HG03097 (cell line): ENCODE measurements around the gene RASAL2.
"Not testable (repeated sequence)": the region's sequence is repeated elsewhere in the genome, so short reads cannot be mapped to it uniquely, and the experiment has no call there.

ENCODE experiments used
- ATAC-seq: cut with Tn5 transposase; IDR thresholded peaks from one replicate; pipeline ENCODE4 v1.9.1; 2021; ENCODE audit not compliant: unreplicated experiment, low FRiP score

The RASAL2 gene

DNA sequence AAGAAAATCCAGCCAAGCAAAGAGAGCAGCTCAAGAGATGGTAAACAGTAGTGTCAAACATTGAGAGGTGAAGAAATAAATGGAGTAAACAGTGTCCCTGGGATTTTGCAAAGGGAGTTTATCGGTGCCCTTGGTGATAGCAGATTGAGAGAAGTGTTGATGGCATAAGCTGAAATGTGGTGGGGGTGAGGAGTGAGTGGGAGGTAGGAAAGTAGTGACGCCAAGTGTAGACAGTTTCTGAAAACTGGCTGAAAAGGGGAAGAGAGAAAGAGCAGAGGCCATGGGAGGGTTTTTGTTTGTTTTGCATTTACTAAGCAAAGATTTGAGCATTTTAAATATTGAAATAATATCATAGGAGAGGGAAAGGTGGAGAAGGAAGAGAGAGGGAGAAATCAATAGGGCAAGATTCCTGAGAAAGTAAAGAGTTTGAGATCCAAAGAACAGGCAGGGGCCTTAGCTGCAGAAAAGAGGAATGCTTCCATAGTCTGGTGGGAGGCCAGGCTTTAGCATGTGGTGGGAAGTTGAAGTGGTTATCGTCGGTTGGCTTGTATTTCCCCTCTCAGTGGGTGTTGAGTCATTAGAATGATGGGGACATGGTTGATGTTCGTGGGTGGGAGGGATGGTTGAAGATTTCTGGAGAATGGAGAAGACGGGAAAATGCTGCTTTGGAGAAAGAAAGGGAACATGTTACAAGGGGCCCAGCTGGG, 26.8 kb upstream of the RASAL2 start:
- ATAC-seq: peak; percentile 74

DNA sequence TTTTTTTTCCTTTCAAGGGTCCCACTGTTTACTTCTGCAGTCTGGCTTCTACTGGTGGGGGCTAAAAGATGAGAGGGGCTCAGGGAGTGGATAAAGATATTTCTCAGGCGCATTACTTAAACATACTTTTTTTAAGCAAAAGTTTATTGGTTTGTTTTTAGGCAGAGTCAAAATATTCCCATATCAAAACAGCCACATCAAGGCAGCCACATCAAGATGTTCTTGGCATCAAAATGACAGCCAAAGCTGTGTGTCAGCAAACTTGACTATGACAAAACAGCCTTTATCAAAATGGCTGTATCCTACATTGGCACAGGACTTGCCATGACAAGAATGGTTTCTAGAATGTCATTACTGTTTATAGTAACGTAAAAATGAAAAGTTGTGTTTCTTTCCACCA, 22.1 kb upstream of the RASAL2 start:
- no peak for ATAC-seq

DNA sequence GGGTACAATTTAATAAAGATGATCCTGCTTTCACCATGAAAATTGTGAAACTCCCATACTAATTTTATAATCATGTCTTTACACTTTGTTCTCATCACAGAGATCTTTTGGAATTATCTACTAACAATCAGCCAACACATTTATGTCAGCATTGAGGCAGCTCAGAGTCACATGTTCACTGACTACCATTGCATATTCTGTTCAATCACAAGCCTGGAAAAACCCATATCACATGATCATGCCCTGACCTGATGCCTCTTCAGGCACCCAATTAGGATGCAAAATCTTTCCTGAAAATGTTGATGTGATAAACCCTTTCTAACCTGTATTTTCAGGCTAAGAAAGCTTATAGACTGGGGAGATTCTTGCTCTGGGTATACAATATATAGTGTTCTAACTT, 21.6 kb upstream of the RASAL2 start:
- ATAC-seq: no peak

DNA sequence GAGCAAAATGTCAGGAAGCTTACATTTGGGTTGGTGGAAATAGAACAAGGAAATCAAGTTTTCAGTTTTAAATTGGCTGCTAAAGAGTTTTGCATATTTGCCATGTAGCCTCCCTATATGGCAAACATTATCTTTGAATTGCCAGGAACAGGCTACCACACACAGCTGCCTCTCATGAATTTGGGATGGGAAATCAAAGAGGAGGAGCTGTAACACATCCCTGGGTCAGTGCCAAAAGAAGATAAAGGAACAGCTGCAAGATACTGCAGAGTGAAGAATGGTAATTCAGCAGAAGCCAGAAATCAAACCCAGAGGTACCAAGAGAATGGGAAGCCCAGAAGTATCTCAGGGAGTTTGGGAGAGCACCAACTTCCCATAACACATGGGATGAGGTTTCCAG, 18.6 kb upstream of the RASAL2 start:
- ATAC-seq: no peak

DNA sequence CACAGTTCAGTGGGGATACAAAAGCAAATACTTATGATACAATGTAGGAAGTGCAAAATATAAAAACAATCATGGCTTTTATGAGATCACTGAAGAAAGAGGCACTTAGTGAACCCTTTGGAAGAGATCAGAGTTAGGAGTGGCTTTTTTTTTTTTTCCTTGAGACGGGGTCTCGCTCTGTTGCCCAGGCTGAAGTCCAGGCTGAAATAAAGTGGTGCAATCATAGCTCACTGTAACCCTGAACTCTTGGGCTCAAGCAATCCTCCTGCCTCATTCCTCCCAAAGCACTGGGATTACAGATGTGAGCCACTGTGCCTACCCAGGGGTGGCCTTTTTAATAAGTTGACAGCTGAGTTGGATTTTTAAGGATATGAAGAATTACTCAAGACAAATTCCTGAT, 17.3 kb upstream of the RASAL2 start:
- no peak for ATAC-seq

DNA sequence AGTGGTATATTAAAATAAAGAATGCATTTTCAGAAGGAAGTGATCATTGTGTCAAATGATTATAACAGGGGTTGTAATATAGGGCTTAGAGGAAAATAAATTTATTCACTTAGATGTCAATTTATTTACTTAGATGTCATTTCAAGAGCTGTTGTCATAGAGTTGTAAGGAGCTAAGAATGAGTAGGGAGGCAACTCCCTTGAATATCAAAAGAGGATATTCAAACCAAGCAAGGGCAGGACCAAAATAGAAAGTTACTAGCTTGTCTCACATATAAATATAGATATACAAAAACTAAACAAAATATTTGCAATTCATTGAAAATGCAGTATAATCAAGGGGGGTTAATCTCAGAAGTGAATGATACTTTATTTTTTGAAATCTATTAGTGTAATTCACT, 16.0 kb upstream of the RASAL2 start:
- ATAC-seq: no peak

DNA sequence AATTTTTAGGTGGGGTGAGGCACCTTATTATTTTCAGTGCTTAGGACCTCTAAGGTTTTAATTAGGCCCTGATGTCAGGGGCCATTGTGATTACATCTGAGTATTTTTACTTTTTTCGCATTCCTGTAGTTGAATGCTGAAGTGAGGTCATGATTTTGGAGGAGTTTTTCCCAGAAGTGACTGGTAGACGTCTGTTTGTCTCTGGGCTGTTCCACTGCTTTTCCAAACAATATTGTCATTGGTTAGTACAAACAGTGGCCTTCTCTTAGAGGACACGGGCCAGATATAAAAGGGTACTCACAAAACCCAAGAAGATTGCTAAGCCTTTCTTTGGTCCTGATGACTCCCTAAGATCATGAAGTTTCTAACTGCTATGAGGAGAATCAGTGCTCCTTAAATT, 7.6 kb upstream of the RASAL2 start:
- no peak for ATAC-seq

DNA sequence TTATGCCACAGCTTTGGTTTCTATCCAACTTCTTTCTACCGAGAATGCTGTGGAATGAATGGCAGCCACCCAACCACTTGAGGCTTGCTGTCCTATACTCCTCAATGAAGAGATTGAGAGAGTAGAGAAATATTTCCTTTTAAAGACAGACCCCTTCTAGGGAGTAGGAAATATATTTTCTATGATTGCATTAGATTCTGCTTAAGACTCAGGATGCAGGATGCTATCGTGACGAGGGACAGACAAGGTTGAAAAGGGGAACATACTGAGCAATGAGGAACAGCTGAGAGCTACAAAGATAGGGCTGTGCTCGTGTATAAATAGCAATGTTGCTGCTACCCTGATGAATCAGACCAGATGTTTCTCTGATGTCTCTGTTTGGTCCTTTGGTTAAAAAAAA, 7.1 kb upstream of the RASAL2 start:
- ATAC-seq: no peak

DNA sequence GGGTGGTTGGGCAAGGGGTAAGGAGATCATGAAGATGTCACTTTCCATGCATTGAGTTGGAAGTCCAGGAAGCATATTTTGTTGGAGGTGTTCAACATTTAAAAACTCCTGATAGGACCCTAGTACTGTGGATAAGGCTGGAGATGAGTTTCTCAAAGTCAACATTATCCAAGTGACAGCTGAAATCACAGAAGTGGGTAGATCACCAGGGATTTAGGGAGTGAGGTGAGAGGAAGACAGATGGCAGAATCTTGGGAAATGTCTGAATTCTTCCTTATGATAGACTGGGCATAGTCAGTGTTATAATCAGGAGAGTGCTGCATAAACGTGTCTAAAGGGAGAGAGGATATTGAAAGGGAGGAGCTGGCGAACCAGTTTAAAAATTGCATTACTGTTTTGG, 5.3 kb upstream of the RASAL2 start:
- no peak for ATAC-seq

DNA sequence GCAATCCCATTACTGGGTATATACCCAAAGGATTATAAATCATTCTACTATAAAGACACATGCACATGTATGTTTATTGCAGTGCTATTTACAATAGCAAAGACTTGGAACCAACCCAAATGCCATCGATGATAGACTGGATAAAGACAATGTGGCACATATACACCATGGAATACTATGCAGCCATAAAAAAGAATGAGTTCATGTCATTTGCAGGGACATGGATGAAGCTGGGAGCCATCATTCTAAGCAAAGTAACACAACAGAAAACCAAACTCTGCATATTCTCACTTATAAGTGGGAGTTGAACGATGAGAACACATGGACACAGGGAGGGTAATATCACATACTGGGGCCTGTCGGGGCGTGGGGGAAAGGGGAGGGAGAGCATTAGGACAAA, 2.5 kb upstream of the RASAL2 start:
- ATAC-seq: not testable (repeated sequence)

DNA sequence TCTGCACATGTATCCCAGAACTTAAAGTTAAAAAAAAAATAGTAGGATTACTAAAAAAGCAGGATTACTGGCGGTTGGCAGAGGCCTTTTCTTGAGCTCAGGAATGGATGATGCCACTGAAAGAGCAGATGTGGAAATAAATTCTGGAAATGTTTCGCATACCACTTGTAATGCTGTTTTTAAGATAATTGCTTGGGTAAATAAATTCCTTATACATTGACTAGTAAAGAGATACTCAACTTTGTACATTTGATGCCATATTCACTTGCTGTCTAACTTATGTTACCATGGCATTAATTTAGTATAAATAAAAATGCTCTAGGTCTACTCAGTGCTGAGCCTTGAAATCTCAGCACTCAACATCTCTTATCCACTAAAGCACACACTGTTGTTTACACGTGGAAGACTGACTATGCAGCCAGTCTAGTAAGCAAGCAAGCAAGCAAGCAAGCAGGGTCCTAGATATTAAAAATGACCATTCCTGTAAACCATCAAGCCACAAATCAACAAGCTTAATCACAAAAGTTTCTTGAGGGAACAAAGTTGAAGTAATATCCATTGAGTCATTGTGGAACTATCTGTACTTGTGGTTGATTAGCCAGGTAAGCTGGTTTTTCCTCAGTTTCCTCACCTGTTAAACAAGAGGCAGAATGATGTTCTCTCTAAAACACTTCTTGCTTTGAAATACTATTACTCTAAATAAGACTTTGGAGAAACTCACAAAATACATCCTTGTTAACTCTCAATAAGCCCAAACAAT, 1.7 kb upstream of the RASAL2 start:
- no peak for ATAC-seq

DNA sequence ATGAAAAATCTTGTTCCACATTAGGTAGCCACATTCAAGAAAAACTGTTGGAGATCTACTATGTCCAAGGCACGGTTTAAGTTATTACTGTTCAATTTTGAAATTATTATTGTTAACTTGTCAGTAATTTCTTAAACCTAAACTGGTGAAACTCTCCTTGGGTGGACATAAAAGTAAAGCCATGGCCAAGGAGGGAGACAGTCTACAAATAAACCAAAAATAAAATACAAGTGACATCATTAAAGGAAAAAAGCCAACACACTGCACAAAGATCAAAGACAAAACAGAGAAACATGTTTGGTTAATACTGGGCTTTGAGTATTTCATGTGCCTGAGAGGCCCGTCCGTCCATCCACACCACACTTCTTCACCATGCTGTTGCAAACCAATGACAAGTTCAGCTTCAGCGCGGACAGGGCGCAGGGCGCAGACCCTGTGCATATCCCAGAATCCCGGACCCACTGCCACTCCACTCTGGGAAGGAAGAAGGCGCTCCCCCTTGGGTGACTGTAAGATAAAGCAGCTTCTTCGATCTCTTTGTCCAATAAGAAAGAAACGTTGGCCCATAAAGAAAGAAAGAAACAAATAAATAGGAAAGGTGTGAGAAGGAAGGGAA, 918 bp upstream of the RASAL2 start:
- ATAC-seq: no peak

DNA sequence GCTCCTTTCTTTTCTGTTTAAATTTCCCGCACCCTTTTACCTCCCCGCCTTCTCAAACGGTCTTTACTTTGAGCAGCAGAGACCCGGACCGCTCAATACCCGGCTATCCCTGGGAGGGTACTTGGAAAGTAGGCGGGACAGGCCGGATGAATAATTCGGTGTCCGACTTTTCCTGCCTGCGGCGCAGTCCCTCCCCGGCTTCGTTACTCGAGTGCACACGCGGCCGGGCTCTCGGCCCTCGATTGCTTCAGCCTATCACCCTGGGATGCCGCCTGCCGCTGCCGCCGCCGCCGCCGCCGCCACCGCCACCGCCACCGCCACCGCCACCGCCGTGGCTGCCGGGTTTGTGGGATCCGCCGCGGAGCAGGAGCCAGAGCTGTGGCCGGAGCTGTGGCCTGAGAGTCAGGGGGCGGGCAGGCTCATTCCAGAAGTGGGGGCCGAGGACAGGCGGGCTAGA, 382 bp upstream of the RASAL2 start:
- ATAC-seq: peak; percentile 78

DNA sequence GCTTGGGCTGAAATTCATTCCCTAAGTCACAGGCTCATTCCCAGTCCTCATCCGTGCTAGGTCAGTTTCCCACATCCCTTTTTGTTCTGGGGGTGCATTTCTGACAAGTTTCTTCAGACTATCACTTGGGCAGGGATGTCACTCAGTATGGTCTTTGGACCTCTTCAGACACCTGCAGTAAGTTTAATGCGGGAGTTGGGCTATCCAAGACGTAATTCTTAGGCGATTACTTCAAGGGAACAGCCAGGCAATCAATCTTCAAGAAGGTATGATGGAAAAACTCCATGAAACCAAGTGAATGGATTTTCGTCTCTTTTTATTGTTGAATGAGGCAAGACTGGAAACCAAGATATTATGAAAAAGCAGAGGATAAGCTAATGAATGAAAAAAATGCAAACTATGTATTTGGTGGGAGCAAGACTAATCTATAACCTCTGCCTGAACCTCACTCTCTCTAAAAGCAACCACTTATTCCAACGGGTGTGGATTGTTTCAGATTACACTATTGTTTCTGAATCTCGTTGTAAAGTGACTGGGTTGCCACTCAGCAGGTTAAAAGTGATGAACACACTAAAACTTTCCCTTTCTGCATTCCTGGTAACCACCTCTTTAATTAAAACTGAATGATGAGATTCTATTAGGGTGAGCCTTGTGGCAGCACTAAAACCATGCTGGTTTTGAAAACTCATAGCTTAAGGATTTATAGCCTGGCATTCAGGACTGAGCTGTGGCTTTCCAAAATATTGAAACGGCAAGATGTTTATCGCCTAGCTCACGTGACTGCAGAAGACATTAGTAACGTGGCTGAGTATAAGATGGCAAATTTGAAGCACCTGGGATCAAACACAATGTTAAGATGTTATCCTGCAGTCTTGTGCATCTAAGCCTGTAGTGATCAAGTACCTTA, 1.1 kb downstream of the RASAL2 start:
- no peak for ATAC-seq

DNA sequence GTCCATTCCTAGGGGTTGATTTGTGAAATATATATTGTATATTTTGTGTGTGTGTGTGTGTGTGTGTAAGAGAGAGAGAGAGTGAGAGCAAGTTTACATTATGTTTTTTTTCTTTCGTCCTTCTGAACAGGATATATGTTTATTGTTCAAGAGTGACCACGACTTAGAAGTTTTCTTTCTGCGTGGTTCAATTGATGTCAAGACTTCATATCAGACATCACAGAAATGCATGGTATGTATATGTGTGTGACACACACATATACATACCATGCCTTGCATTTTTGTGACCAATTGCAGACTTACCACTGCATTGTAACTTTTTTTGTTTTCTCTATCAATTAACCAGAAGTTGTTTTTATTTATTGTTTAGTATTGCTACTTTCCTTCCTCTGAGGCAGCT, 2.5 kb downstream of the RASAL2 start:
- ATAC-seq: no peak

DNA sequence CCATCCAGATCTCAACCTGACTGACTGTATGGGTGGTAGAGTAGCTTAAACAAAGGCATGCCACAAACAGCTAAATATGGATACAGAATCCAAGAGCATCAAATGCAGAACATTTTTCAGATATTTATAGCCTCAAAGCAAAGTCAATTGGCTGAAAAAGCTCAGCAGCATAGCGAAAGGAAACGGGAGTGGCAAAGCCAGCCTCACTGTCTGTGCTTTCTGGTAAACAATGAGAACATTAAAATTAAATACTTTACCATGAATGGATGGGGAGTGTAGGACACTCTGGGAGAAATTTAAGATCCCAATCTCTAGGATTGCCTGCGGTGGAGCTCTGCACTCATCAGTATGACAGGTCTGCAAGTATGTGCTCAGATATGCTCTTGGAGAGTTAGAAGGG, 4.4 kb downstream of the RASAL2 start:
- no peak for ATAC-seq

DNA sequence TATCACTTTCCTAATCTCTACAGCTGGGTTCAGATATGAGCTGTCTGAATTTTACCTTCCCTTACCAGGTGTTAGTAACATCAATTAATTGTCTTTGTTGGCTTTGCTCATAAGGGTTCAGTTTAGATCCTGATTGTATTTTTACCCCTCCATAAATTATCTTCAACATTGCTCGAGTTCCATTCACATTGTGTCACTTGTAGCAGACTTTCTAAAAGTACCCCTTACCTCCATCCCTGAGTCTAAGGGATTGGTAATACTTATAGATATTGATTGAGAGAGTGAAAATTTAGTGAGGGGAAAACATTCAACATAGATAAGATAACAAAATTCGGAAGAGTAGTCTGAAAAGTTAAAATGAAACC, 7.3 kb downstream of the RASAL2 start:
- ATAC-seq: no peak

DNA sequence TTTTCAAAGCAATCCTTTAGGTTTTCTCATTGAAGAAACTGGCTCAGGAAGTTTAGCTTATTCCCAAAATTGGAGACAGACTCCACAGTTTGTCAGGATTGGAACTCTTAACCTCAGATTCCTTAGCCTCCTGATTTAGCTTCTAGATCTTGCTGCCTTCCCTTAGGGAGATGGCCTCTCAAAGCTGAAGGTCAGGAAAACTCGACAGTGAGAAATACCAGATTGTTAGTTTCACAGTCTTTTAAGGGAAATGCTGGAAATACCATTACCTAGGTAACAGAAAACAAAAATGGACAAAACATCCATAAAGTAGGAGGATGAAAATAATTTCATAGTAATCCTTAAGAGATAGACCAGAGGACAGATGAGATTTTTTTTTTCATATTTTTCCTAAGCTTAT, 7.8 kb downstream of the RASAL2 start:
- no peak for ATAC-seq

DNA sequence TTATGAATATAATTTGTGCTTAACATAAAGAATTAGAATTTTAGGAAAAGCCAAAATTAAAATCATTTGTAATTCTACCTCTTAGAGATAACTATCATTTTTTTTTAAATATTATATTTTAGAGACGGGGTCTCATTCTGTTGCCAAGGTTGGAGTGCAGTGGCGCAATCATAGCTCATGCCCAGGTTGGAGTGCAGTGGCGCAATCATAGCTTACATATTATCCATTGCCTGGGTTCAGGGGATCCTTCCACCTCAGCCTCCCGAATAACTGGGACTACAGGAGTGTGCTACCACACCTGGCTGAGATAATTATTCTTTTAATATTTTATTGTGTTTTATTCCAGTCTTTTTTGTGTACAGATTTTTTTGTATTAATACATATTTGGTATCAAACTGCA, 8.3 kb downstream of the RASAL2 start:
- ATAC-seq: no peak

DNA sequence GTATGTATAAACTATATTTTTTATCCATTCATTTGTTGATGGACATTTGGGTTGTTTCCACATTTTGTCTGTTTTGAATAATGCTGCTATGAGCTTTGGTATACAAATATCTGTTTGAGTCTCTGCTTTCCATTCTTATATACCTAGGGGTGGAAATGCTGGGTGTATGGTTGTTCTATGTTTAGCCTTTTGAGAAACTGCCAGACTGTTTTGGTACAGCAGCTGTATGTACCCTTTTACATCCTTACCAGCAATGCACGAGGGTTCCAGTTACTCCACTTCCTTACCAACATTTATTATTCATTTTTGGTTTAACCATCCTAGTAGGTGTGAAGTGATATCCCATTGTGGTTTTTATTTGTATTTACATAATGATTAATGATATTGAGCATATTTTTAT, 13.9 kb downstream of the RASAL2 start:
- no peak for ATAC-seq
